Heart left ventricle (tissue), 13 donors: ENCODE measurements around the gene TCIRG1.

ENCODE experiments used
- POLR2A ChIP-seq, 2 donors: fragments of 450-650 bp; IDR thresholded peaks; one replicate each; pipeline ENCODE4 v1.6.1; 2017; ENCODE audit warnings: antibody characterized with exemption in 2 of 2, mild to moderate bottlenecking in 2 of 2, moderate library complexity in 2 of 2
- TF ChIP-seq, protein P1 (sequence below), 12 donors: fragments of 200-600 bp; sonication (generic) in 4 of 12; IDR thresholded peaks; one replicate each; pipeline versions ENCODE4 v1.5.0 to v1.8.0; 2018 to 2022; ENCODE audit warnings: antibody characterized with exemption in 12 of 12, mild to moderate bottlenecking in 5 of 12
- donor health status: ischemic (EF 13 %, LVEDD 7.1; RV severe dilation, severe dysfunction).
- donor health status: DM: no; HTN: yes; CAD: no.
- donor health status: DM: no; HTN: no; CAD: no.
- donor health status: ischemic (EF 25% LVEDD 6.9; RV normal size, moderate dysfunction).
- donor health status: ischemic (EF 25% LVEDD 5.7; RV mildly dilated, moderate dysfunction).
- donor health status: ischemic (EF 35%, LVEDD 5.7; RV mildly dilated, moderate dysfunction).
- donor health status: nonischemic (EF 11% LVEDD 7.7; RV severe dilation, severe dysfunction).
- donor health status: DM: yes; HTN: yes; CAD: no.
- donor health status: PGD.
- donor health status: ischemic (EF 29% LVEDD 5.4; RV normal size, mild dysfunction).
- donor health status: nonischemic (EF 23%, LVEDD 6.1; RV moderate dilation, normal function).

DNA sequence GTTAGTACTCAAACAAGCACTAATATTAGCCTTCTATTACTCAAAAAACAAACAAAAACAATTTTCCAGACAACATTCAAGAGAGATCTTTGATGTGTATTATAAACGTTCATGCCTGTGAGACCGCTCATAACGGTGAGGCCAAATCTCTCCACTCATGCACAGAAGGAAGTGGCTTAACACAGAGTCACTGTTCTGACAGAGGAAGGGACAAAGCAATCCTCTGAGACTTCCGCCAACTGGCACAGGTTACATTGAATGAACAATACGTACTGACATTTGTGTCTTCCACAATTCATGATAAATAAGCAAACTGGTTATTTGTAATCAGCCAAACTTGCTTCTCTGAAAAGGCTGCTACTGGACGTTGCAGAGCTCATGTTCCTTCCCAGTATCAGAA, 51.9 kb downstream of the TCIRG1 start:
- TF ChIP-seq, protein P1, sequence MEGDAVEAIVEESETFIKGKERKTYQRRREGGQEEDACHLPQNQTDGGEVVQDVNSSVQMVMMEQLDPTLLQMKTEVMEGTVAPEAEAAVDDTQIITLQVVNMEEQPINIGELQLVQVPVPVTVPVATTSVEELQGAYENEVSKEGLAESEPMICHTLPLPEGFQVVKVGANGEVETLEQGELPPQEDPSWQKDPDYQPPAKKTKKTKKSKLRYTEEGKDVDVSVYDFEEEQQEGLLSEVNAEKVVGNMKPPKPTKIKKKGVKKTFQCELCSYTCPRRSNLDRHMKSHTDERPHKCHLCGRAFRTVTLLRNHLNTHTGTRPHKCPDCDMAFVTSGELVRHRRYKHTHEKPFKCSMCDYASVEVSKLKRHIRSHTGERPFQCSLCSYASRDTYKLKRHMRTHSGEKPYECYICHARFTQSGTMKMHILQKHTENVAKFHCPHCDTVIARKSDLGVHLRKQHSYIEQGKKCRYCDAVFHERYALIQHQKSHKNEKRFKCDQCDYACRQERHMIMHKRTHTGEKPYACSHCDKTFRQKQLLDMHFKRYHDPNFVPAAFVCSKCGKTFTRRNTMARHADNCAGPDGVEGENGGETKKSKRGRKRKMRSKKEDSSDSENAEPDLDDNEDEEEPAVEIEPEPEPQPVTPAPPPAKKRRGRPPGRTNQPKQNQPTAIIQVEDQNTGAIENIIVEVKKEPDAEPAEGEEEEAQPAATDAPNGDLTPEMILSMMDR (IDR thresholded peaks at IDR 0.05): no peak
- no peak for TF ChIP-seq POLR2A (IDR thresholded peaks at IDR 0.05)
